Nephron (organoid): ENCODE data around the gene GALK2.

ENCODE experiments used
- H3K27ac Mint-ChIP-seq, 3 experiments: 2 replicates each; pipeline ENCODE4 v1.8.0; 2020; ENCODE audit warnings: mixed read lengths in 3 of 3, mild to moderate bottlenecking in 2 of 3, moderate library complexity in 1 of 3
- H3K27me3 Mint-ChIP-seq: 2 replicates; pipeline ENCODE4 v1.8.0; 2021; ENCODE audit warnings: low read depth, mild to moderate bottlenecking, moderate library complexity, mixed read lengths
- H3K36me3 Mint-ChIP-seq: 2 replicates; pipeline ENCODE4 v1.8.0; 2020; ENCODE audit warnings: low read depth, mixed read lengths
- H3K4me1 Mint-ChIP-seq: 2 replicates; pipeline ENCODE4 v1.8.0; 2020; ENCODE audit warnings: mixed read lengths
- H3K4me3 Mint-ChIP-seq, 3 experiments: 2 replicates each; pipeline ENCODE4 v1.8.0; 2020; ENCODE audit warnings: mild to moderate bottlenecking in 3 of 3, mixed read lengths in 3 of 3, moderate library complexity in 2 of 3
- H3K9me3 Mint-ChIP-seq: 2 replicates; pipeline ENCODE4 v1.8.0; 2020; ENCODE audit warnings: mixed read lengths
- TF ChIP-seq, protein P1 (sequence below), 3 experiments: fragments of 200-600 bp; sonication (generic); IDR thresholded peaks; one replicate each; pipeline ENCODE4 v1.5.0; 2021; ENCODE audit warnings: antibody characterized with exemption in 3 of 3; ENCODE audit not compliant: unreplicated experiment in 3 of 3

Gene GALK2

DNA sequence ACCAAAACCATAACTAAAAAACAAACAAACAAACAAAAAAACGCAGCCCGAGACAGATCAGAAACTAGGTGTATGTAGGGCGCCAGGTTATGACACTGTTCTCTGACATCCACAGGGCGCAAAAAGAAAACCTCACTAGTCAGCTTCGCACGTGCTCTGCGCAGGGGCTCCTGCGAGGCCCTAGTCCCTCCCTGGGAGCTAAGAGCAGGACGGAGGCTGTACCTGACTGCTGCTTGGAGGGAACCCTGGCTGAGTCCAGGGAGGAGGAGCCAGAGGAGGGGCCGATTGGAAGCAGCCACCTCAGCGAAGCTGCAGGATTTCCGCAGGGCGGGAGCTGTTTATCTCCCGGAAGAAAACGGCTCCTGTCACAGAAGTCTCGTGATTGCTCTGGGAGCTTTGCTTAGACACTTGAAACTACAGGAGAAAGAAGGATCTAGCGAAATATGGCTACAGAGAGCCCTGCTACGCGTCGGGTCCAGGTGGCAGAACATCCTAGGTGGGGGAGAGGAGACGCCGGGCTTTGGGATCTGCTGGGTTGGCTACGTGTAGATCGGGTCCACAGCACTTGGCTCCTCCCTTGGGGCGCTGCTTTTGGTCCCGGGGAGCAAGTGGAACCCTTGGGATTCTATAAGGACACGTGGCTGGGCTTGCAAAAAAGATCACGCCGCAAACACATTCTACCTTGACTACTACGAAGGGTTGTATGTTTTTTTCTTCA is at the start of gene GALK2:
GALK2 (plus strand) TSS at position 368 of the 718 bp plus-strand sequence; CDS start at position 444, 76 bp downstream.
- H3K27ac Mint-ChIP-seq = peak within 1 kb of the TSS; percentile 84 to 92 (median 91)

GRCh38 chr15:49120832-49121231 is 49.2 kb upstream of the GALK2 start:
- TF ChIP-seq, protein P1, sequence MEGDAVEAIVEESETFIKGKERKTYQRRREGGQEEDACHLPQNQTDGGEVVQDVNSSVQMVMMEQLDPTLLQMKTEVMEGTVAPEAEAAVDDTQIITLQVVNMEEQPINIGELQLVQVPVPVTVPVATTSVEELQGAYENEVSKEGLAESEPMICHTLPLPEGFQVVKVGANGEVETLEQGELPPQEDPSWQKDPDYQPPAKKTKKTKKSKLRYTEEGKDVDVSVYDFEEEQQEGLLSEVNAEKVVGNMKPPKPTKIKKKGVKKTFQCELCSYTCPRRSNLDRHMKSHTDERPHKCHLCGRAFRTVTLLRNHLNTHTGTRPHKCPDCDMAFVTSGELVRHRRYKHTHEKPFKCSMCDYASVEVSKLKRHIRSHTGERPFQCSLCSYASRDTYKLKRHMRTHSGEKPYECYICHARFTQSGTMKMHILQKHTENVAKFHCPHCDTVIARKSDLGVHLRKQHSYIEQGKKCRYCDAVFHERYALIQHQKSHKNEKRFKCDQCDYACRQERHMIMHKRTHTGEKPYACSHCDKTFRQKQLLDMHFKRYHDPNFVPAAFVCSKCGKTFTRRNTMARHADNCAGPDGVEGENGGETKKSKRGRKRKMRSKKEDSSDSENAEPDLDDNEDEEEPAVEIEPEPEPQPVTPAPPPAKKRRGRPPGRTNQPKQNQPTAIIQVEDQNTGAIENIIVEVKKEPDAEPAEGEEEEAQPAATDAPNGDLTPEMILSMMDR (IDR thresholded peaks at IDR 0.05; ENCODE audit: unreplicated experiment in 3 of 3) = no peak
- Mint-ChIP-seq H3K4me3 (no peak overlapping the region), H3K27ac (no peak overlapping the region), H3K9me3 (no peaks in the 10 kb centered on the region), H3K4me1 (no peaks in the 10 kb centered on the region), H3K36me3 (peaks cover 12% of the 10 kb centered on the region), H3K27me3 (no peaks in the 10 kb centered on the region)

More for the DNA sequence above, at the start of gene GALK2:
- Mint-ChIP-seq H3K27me3 (no peaks in the 10 kb centered on the region), H3K4me3 (peak within 1 kb of the TSS; percentile 96 to 98 (median 96)), H3K9me3 (no peaks in the 10 kb centered on the region), H3K36me3 (peaks cover 4% of the 10 kb centered on the region), H3K4me1 (peaks cover 15% of the 10 kb centered on the region)
- TF ChIP-seq, protein P1 (IDR thresholded peaks at IDR 0.05; ENCODE audit: unreplicated experiment in 3 of 3) = no peak

- H3K4me3 Mint-ChIP-seq = no peak overlapping the region
Observed at GRCh38 chr15:49121901-49122300, 48.1 kb upstream of the GALK2 start.

GRCh38 chr15:49122541-49123062 is 47.4 kb upstream of the GALK2 start:
- TF ChIP-seq, protein P1 (IDR thresholded peaks at IDR 0.05; ENCODE audit: unreplicated experiment in 3 of 3) = no peak
- Mint-ChIP-seq H3K4me1 (no peaks in the 10 kb centered on the region), H3K36me3 (peaks cover 3% of the 10 kb centered on the region), H3K9me3 (no peaks in the 10 kb centered on the region), H3K27ac (no peak overlapping the region), H3K4me3 (no peak overlapping the region), H3K27me3 (no peaks in the 10 kb centered on the region)

More at GRCh38 chr15:49121901-49122300, 48.1 kb upstream of the GALK2 start:
- Mint-ChIP-seq H3K27ac (no peak overlapping the region), H3K9me3 (no peaks in the 10 kb centered on the region), H3K4me1 (no peaks in the 10 kb centered on the region), H3K27me3 (no peaks in the 10 kb centered on the region), H3K36me3 (peaks cover 5% of the 10 kb centered on the region)
- TF ChIP-seq, protein P1 (IDR thresholded peaks at IDR 0.05; ENCODE audit: unreplicated experiment in 3 of 3) = no peak

DNA sequence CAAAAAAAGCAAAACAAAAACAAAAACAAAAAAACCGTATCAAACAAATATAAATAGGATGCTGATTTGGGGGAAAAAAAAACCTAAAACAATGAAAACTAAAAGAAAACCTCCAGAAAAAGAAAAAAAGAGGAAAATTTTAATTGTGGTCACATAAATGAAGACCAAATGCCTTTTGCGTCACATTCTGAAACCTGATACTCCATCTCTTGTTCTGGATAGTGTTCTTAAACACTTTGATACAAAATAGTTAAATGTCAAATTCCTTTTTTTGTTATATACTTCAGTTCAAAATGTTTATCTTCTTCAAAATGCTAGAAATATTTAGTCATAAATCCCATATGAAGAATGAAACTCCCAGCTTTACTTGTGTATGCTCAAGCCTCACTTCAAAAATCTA is 45.7 kb upstream of the GALK2 start:
- H3K4me1 Mint-ChIP-seq = no peaks in the 10 kb centered on the region
- peaks cover 15% of the 10 kb centered on the region for H3K36me3 Mint-ChIP-seq
- no peak overlapping the region for H3K27ac Mint-ChIP-seq
- no peaks in the 10 kb centered on the region for H3K9me3 Mint-ChIP-seq
- no peak overlapping the region for H3K4me3 Mint-ChIP-seq
- TF ChIP-seq, protein P1 (IDR thresholded peaks at IDR 0.05; ENCODE audit: unreplicated experiment in 3 of 3) = no peak
- H3K27me3 Mint-ChIP-seq = no peaks in the 10 kb centered on the region

GRCh38 chr15:49131403-49131802 is 38.6 kb upstream of the GALK2 start:
- Mint-ChIP-seq H3K27ac (no peak overlapping the region), H3K9me3 (no peaks in the 10 kb centered on the region), H3K36me3 (peaks cover 61% of the 10 kb centered on the region), H3K4me1 (no peaks in the 10 kb centered on the region), H3K27me3 (no peaks in the 10 kb centered on the region), H3K4me3 (no peak overlapping the region)
- TF ChIP-seq, protein P1 (IDR thresholded peaks at IDR 0.05; ENCODE audit: unreplicated experiment in 3 of 3) = no peak
